A673 (cell line): Measurements from ENCODE around the gene GYS2. TPM values are rescaled to one million over a fixed set of nuclear protein-coding genes. Genes with fewer than 3 reads are reported as not detected.

Experiments used
- Bru-seq: library from RNA; stranded (reverse); fragments of 400-500 nt; gene quantifications from one replicate; lab custom pipeline; 2021; lab: Mats Ljungman, UMichigan
- BruChase-seq, 2 experiments: library from RNA; stranded (reverse); fragments of 400-500 nt; gene quantifications; one replicate each; lab custom pipeline; 2021; lab: Mats Ljungman, UMichigan
- BruUV-seq: library from RNA; stranded (reverse); fragments of 400-500 nt; replicated peaks from 2 replicates; lab custom pipeline; 2021; lab: Mats Ljungman, UMichigan
- CTCF ChIA-PET: fragments of 300-600 bp; sonication (Branson Sonifier 250); formaldehyde crosslinking; loops from one replicate; lab custom pipeline; 2022; ENCODE audit warnings: antibody characterized with exemption; lab: Charles Lee
- POLR2A ChIA-PET: fragments of 300-600 bp; sonication (Branson Sonifier 250); formaldehyde crosslinking; loops from one replicate; lab custom pipeline; 2022; ENCODE audit warnings: antibody characterized with exemption; ENCODE audit not compliant: low non-redundant PET; lab: Charles Lee
- DNase-seq: peaks from one replicate; pipeline ENCODE4 v3.0.0-alpha.2; 2015; ENCODE audit warnings: low spot score
- H3K27ac ChIP-seq: fragments of 200-600 bp; sonication (generic); 2 replicates; pipeline ENCODE4 v1.5.1; 2016; ENCODE audit warnings: mixed run types, low read depth, mild to moderate bottlenecking, mixed read lengths, antibody characterized with exemption, low read length; ENCODE audit not compliant: poor library complexity, severe bottlenecking
- H3K27me3 ChIP-seq: fragments of 200-600 bp; sonication (generic); replicated peaks from 2 replicates; pipeline ENCODE4 v1.6.1; 2017; ENCODE audit warnings: mixed run types, low read depth, mild to moderate bottlenecking, mixed read lengths, antibody characterized with exemption, low read length; ENCODE audit not compliant: insufficient read depth, poor library complexity
- H3K36me3 ChIP-seq: fragments of 200-600 bp; sonication (generic); 2 replicates; pipeline ENCODE4 v1.6.1; 2016; ENCODE audit warnings: mixed run types, mild to moderate bottlenecking, mixed read lengths, antibody characterized with exemption, low read length; ENCODE audit not compliant: insufficient read depth, poor library complexity, severe bottlenecking
- H3K4me1 ChIP-seq: fragments of 200-600 bp; sonication (generic); 2 replicates; pipeline ENCODE4 v1.6.1; 2017; ENCODE audit warnings: mixed run types, mild to moderate bottlenecking, mixed read lengths, antibody characterized with exemption, low read length; ENCODE audit not compliant: insufficient read depth, poor library complexity, severe bottlenecking
- H3K4me3 ChIP-seq: fragments of 200-600 bp; sonication (generic); 2 replicates; pipeline ENCODE4 v1.5.1; 2016; ENCODE audit warnings: low read depth, mixed run types, mild to moderate bottlenecking, mixed read lengths, low read length; ENCODE audit not compliant: poor library complexity, severe bottlenecking
- H3K9me3 ChIP-seq: fragments of 200-600 bp; sonication (generic); 2 replicates; pipeline ENCODE4 v1.6.1; 2016; ENCODE audit warnings: mixed run types, low read depth, mild to moderate bottlenecking, mixed read lengths, antibody characterized with exemption, low read length; ENCODE audit not compliant: poor library complexity, severe bottlenecking
- EZH2 ChIP-seq: fragments of 200-600 bp; sonication (generic); IDR thresholded peaks from 2 replicates; pipeline ENCODE4 v1.6.1; 2017; ENCODE audit warnings: borderline replicate concordance, low read depth, mild to moderate bottlenecking, mixed read lengths, antibody characterized with exemption, low read length; ENCODE audit not compliant: poor library complexity, severe bottlenecking
- intact Hi-C: fragments of 100-400 bp; cut with micrococcal nuclease; formaldehyde crosslinking; loops from one replicate; pipeline ENCODE4 v1.10.0; 2022; ENCODE audit not compliant: unreplicated experiment
- long read RNA-seq: library from polyadenylated mRNA; stranded (forward); transcript quantifications from one replicate; pipeline ENCODE4 v2.0.0, GENCODE V29; 2022
- total RNA-seq: library from RNA; stranded (reverse); gene quantifications from 2 replicates; pipeline ENCODE4 v1.2.3, GENCODE V29; 2021
- TF ChIP-seq, protein P1 (sequence below): fragments of 300-800, 200-600 bp; sonication (generic); conservative IDR thresholded peaks from 2 replicates; pipeline ENCODE4 v1.5.1; 2017; ENCODE audit warnings: low read depth, mild to moderate bottlenecking, antibody characterized with exemption, low read length, moderate library complexity, mixed read lengths

The GYS2 gene
- total RNA-seq (0.11 TPM in 1 of 2 replicates, not detected in the other), Bru-seq, nascent RNA (percentile 38 among the genes with signal in this experiment), BruChase-seq, experiment 1, labeled RNA remaining after a 2-hour chase (percentile 39 among the genes with signal in this experiment), BruChase-seq, experiment 2, labeled RNA remaining after a 6-hour chase (percentile 27 among the genes with signal in this experiment)
- long read RNA-seq = 0 reads

DNA sequence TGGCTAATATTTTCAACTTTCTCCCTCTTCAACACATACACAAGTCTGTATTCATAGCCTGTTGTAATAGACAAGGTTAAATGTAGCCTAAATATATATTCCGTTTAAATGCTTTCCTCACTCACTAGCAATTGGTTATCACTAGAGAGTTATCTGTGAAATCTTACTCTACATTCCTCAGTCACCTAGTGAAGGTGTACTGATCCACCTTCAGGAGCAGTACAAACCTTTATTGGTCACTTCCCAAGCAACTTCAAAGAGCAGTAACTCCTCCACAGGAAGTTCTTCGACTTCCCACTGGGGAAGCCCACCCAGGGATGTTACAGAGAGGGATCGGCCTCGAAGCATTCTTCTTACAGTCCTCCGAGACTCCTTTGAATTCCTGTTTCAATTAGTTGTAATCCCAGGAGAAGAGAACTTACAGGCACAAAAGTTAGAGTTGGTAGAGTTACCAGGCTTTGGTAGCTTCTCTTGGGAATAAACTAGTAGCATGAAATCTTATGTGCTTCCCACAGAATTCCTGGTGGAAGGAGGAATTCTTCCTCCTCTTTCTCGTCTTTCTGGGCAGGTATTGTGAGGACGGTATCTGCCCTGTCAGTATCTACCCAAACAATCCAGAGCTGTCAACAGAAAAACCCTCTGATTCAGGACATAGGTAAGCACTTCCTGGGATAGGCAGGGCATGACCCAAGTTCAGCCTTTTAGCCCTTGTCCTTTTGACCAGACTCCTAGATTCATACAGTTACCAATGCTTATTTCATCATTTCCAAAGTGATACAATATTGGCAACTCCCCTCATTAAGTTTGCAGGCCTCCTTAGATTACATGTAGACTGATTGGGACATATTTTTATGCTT is at the start of gene GYS2:
TSS of gene GYS2 (minus strand) at position 603 of the 857 bp plus-strand sequence. CDS start at position 348, 255 bp downstream.
- DNase-seq = no peak
- H3K4me1 ChIP-seq = no peaks in the 10 kb centered on the region
- ChIA-PET CTCF (no interaction called here), POLR2A (no interaction called here)
- intact Hi-C loops = no loop called here
- H3K36me3 ChIP-seq = no peaks in the 10 kb centered on the region
- TF ChIP-seq EZH2 = no peak
- TF ChIP-seq, protein P1, sequence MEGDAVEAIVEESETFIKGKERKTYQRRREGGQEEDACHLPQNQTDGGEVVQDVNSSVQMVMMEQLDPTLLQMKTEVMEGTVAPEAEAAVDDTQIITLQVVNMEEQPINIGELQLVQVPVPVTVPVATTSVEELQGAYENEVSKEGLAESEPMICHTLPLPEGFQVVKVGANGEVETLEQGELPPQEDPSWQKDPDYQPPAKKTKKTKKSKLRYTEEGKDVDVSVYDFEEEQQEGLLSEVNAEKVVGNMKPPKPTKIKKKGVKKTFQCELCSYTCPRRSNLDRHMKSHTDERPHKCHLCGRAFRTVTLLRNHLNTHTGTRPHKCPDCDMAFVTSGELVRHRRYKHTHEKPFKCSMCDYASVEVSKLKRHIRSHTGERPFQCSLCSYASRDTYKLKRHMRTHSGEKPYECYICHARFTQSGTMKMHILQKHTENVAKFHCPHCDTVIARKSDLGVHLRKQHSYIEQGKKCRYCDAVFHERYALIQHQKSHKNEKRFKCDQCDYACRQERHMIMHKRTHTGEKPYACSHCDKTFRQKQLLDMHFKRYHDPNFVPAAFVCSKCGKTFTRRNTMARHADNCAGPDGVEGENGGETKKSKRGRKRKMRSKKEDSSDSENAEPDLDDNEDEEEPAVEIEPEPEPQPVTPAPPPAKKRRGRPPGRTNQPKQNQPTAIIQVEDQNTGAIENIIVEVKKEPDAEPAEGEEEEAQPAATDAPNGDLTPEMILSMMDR = no peak
- H3K4me3 ChIP-seq = no peak within 1 kb of the TSS
- H3K27me3 ChIP-seq = peaks cover 53% of the 10 kb centered on the region
- H3K9me3 ChIP-seq = no peaks in the 10 kb centered on the region
- no peak within 1 kb of the TSS for H3K27ac ChIP-seq
- no TSS peak for BruUV-seq

- CTCF ChIA-PET = interaction anchor here (0.6 kb wide), 1 partner anchor 791 kb away, joined by 4 read pairs; no protein-coding TSS in a partner anchor
- DNase-seq = no peak
- peaks cover 68% of the 10 kb centered on the region for H3K4me1 ChIP-seq
- peaks cover 81% of the 10 kb centered on the region for H3K36me3 ChIP-seq
- TF ChIP-seq, protein P1 = no peak
- no peak for TF ChIP-seq EZH2
- POLR2A ChIA-PET = no interaction called here
- no peak overlapping the region for H3K4me3 ChIP-seq
- BruUV-seq = no TSS peak
- no peaks in the 10 kb centered on the region for H3K27me3 ChIP-seq
- H3K9me3 ChIP-seq = no peaks in the 10 kb centered on the region
- intact Hi-C loops = no loop called here
- H3K27ac ChIP-seq = peak overlapping the region; percentile 17
These were observed 47.2 kb upstream of the GYS2 start for GRCh38 chr12:21651821-21652220.

- Histone ChIP-seq H3K27me3 (no peaks in the 10 kb centered on the region), H3K4me1 (peaks cover 74% of the 10 kb centered on the region), H3K4me3 (no peak overlapping the region), H3K36me3 (peaks cover 90% of the 10 kb centered on the region), H3K9me3 (no peaks in the 10 kb centered on the region), H3K27ac (peak overlapping the region; percentile 17)
- no TSS peak for BruUV-seq
- intact Hi-C loops = no loop called here
- CTCF ChIA-PET = interaction anchor here (0.5 kb wide), 1 partner anchor 467 kb away, joined by 4 read pairs; no protein-coding TSS in a partner anchor
- no peak for TF ChIP-seq EZH2
- TF ChIP-seq, protein P1 = no peak
- no peak for DNase-seq
- POLR2A ChIA-PET = no interaction called here
These were observed 46.4 kb upstream of the GYS2 start for GRCh38 chr12:21650997-21651396.
